ENCODE data around the gene TLL2.

GRCh38 chr10:96327462-96327861 is 186.3 kb downstream of the TLL2 start:
- TF ChIP-seq, protein P1, sequence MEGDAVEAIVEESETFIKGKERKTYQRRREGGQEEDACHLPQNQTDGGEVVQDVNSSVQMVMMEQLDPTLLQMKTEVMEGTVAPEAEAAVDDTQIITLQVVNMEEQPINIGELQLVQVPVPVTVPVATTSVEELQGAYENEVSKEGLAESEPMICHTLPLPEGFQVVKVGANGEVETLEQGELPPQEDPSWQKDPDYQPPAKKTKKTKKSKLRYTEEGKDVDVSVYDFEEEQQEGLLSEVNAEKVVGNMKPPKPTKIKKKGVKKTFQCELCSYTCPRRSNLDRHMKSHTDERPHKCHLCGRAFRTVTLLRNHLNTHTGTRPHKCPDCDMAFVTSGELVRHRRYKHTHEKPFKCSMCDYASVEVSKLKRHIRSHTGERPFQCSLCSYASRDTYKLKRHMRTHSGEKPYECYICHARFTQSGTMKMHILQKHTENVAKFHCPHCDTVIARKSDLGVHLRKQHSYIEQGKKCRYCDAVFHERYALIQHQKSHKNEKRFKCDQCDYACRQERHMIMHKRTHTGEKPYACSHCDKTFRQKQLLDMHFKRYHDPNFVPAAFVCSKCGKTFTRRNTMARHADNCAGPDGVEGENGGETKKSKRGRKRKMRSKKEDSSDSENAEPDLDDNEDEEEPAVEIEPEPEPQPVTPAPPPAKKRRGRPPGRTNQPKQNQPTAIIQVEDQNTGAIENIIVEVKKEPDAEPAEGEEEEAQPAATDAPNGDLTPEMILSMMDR (IDR thresholded peaks at IDR 0.05): no peak
- TF ChIP-seq POLR2A (IDR thresholded peaks at IDR 0.05): no peak
